ENCODE data around the gene HPGD. TPM values are rescaled to one million over a fixed set of nuclear protein-coding genes. Genes with fewer than 3 reads are reported as not detected.

The HPGD gene
- total and polyA plus RNA-seq, 2 of the 4 experiments (the other 2 are of a cell fraction), result not detected

GRCh38 chr4:174460684-174461083 lies 61.6 kb downstream of the HPGD start:
- POLR2A ChIA-PET (ENCODE audit: unreplicated experiment), result no interaction called here
- intact Hi-C loops (cut with micrococcal nuclease) (no loop called here), in situ Hi-C loops (cut with MboI; ENCODE audit: low sequenced_read_pairs) (no loop called here), dilution Hi-C loops (cut with HindIII; ENCODE audit: low sequenced_read_pairs, unreplicated experiment) (no loop called here)
- Histone ChIP-seq H2AK5ac (ENCODE audit: low read depth, low read length) (no peak overlapping the region), H2AK9ac (replicated peaks; ENCODE audit: low read depth, low read length, poor library complexity) (no peak overlapping the region), H3K23ac (ENCODE audit: low read depth, low read length) (no peak overlapping the region), H2BK120ac (ENCODE audit: low read depth, low read length) (no peak overlapping the region), H4K20me1 (ENCODE audit: insufficient read depth, low read length) (no peaks in the 10 kb centered on the region), H3K9me1 (ENCODE audit: insufficient read depth, low read length) (no peaks in the 10 kb centered on the region), H3K9me3 (ENCODE audit: control insufficient read depth, insufficient read depth, low read length) (peaks cover 2% of the 10 kb centered on the region; the same call in 1 of the 2 replicates), H2BK20ac (ENCODE audit: low read depth, low read length) (no peak overlapping the region), H2AFZ (replicated peaks; ENCODE audit: low read length, poor library complexity) (no peak overlapping the region), H3K9ac (ENCODE audit: low read depth, low read length) (no peak overlapping the region), H3K4me2 (ENCODE audit: low read depth, low read length) (no peak overlapping the region), H3K27me3 (ENCODE audit: control insufficient read depth, insufficient read depth, low read length) (no peaks in the 10 kb centered on the region), H3K56ac (ENCODE audit: extremely low read depth, insufficient read depth, low read length) (no peak overlapping the region), H3K4ac (ENCODE audit: low read depth, low read length) (no peak overlapping the region), H3K79me1 (ENCODE audit: low read depth in 1 of 2, low read length in 2 of 2) (no peaks in the 10 kb centered on the region), H3K27ac (ENCODE audit: insufficient read depth, low read length) (no peak overlapping the region), H4K5ac (ENCODE audit: low read depth, low read length) (no peak overlapping the region), H3K4me1 (ENCODE audit: control insufficient read depth, insufficient read depth, low read length) (no peaks in the 10 kb centered on the region), H3K36me3 (ENCODE audit: control insufficient read depth, insufficient read depth, low read length) (no peaks in the 10 kb centered on the region), H4K8ac (ENCODE audit: low read depth in 2 of 2, low read length in 2 of 2) (no peak overlapping the region), H3K18ac (ENCODE audit: low read depth, low read length) (no peak overlapping the region), H2BK15ac (ENCODE audit: low read depth, low read length) (no peak overlapping the region), H3K4me3 (ENCODE audit: insufficient read depth, low read depth, low read length) (no peak overlapping the region), H3K14ac (replicated peaks; ENCODE audit: low read depth, low read length) (no peak overlapping the region), H4K91ac (ENCODE audit: insufficient read depth, low read depth, low read length) (no peak overlapping the region), H2BK5ac (ENCODE audit: low read depth, low read length, poor library complexity, severe bottlenecking) (no peak overlapping the region)
- TF ChIP-seq NFE2L2 (IDR thresholded peaks at IDR 0.05; ENCODE audit: low read depth, low read length) (no peak), SMC3 (IDR thresholded peaks at IDR 0.05; ENCODE audit: low read depth, low read length) (no peak), RAD21 (IDR thresholded peaks at IDR 0.05; ENCODE audit: low read length) (no peak), RFX5 (IDR thresholded peaks at IDR 0.05; ENCODE audit: low read depth, low read length) (no peak), MAFK (IDR thresholded peaks at IDR 0.05; ENCODE audit: low read depth, low read length) (no peak), MAZ (IDR thresholded peaks at IDR 0.05; ENCODE audit: borderline replicate concordance, low read depth, low read length) (no peak), RCOR1 (IDR thresholded peaks at IDR 0.05; ENCODE audit: insufficient replicate concordance, low read length) (no peak), MXI1 (IDR thresholded peaks at IDR 0.05; ENCODE audit: borderline replicate concordance, low read depth, low read length) (no peak), CEBPB (IDR thresholded peaks at IDR 0.05; ENCODE audit: low read depth, low read length) (no peak), USF2 (IDR thresholded peaks at IDR 0.05; ENCODE audit: low read depth, low read length) (no peak)
- TF ChIP-seq, protein P1, sequence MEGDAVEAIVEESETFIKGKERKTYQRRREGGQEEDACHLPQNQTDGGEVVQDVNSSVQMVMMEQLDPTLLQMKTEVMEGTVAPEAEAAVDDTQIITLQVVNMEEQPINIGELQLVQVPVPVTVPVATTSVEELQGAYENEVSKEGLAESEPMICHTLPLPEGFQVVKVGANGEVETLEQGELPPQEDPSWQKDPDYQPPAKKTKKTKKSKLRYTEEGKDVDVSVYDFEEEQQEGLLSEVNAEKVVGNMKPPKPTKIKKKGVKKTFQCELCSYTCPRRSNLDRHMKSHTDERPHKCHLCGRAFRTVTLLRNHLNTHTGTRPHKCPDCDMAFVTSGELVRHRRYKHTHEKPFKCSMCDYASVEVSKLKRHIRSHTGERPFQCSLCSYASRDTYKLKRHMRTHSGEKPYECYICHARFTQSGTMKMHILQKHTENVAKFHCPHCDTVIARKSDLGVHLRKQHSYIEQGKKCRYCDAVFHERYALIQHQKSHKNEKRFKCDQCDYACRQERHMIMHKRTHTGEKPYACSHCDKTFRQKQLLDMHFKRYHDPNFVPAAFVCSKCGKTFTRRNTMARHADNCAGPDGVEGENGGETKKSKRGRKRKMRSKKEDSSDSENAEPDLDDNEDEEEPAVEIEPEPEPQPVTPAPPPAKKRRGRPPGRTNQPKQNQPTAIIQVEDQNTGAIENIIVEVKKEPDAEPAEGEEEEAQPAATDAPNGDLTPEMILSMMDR (conservative IDR thresholded peaks at IDR 0.05; ENCODE audit: low read depth, low read length), result no peak
- WGBS, 2 experiments (ENCODE audit: extremely low coverage in 2 of 2, insufficient read length in 1 of 2), result no CpG with 5 or more reads among the region's 1 CpG
- ATAC-seq (ENCODE audit: low read depth) (no peak), DNase-seq (no peak)
- CTCF ChIA-PET, result no interaction called here
- no TSS peak for BruUV-seq (replicated peaks)
